NCI-H1930 (cell line): ENCODE measurements around the gene CYP2W1.

Source experiments
- DNase-seq, 2 experiments: peaks; one replicate each; lab custom pipeline; 2025; lab: John Stamatoyannopoulos, UW

The CYP2W1 gene

DNA sequence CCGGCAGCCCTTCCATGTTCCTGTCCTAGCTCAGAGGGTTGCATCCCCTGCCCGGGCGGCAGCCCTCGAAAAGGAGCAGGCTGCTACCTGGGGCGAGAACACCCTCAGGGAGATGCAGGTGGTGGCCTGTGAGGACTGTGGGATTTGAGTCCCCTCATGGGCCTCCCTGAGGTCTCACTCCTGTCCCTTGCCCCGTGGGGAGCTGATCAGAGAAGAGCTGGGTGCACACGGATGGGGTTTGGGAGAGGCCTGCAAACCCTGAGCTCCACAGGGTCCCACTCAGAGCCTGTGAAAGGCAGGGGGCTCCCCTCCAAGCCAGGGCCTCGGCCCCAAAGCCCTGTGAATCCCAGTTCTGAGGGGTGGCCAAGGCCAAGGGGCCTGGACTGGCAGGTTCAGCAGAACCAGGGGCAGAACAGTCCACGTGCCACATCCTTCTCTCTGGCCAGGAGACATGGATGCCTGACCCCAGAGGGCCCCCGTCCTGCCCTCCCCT lies 424 bp upstream of the CYP2W1 start:
- no peak for DNase-seq

DNA sequence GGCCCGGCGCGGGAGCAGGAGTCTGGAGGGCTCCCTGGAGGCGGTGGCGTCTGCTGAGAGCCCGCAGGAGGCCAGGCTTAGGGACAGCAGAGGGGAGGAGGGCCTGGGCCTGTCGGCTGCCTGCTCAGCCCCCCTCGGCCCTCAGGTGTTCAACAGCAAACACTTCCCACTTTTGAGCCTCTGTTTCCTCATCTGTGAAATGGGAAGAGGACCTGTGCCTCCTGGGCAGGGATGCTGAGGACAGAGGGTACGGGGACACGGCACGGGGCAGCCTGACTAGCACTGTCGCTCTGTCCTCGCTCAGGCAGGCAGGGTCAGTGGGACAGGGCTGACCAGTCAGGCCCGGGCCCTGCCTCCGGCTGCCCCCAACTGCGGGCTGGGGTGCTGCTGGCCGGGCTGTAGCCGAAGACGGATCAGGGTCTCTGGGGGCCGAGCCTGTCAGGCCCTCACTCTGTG lies 663 bp downstream of the CYP2W1 start:
- no peak for DNase-seq

DNA sequence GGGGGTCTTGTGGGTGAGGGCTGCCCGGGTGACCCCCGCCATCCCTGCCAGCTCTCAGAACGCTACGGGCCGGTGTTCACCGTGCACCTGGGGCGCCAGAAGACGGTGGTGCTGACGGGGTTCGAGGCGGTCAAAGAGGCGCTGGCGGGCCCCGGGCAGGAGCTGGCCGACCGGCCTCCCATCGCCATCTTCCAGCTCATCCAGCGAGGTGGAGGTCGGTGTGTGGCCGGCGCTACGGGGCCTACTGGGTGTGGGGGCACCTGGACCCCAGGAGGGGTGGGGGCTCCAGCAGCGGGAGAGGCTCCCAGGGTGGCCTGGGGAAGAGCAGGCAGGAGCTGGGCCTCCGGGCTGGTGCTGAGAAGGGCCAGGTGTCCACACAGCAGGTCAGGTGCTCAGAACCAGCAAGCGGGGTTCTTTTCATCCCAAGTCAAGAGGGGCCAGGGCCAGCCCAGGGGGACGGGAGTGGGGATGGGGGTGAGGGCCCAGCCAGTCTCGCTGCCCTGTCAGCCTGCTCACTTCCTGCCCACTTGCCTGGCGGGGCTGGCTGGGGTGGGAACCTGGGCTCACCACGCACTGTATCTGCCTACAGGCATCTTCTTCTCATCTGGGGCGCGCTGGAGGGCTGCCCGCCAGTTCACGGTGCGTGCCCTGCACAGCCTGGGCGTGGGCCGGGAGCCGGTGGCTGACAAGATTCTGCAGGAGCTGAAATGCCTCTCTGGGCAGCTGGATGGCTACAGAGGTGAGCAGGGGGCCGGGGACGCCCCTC lies 1.6 kb downstream of the CYP2W1 start:
- no peak for DNase-seq

DNA sequence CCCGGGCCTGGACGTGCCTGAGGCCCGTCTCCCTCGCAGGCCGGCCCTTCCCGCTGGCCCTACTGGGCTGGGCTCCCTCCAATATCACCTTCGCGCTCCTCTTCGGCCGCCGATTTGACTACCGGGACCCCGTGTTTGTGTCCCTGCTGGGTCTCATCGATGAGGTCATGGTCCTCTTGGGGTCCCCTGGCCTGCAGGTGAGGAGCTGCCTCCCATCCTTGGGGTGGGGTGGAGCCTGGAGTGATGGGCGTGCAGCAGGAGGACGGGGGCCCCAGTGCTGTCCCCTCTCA lies 2.1 kb downstream of the CYP2W1 start:
- no peak for DNase-seq

DNA sequence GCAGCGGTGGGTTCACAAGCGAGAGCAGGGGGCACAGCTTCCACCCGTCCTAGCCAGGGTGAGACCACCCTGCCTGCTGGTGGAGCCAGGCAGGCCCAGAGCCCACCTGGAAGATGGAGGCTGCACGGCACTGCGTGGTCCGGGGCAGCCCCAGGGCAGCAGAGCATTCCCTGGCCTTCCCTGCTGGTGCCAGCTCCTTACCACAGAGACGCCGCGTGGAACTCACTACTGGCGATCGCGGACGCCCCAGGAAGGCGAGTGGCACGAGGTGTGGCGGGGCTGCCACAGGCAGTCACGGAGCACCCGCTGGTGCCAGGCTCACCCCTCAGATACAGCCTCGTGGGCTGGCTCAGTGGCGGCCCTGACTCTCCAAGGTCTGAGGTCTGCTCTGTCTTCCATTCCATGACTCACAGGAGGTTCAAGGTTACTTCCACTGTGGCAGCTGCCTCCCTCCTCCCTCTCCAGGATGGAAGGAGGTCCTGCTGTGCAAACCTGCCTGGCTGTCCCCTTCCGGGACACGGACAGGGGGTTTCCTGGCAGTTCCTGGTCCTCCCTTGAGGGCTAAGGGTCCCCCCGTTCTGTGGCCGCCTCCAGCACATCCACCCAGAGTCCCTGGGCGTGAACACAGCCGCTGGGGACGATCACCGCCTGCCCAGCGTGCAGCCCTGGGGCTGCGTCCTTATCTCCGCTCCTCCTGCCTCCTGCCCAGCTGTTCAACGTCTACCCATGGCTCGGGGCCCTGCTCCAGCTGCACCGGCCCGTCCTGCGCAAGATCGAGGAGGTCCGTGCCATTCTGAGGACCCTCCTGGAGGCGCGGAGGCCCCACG lies 3.1 kb downstream of the CYP2W1 start:
- no peak for DNase-seq

DNA sequence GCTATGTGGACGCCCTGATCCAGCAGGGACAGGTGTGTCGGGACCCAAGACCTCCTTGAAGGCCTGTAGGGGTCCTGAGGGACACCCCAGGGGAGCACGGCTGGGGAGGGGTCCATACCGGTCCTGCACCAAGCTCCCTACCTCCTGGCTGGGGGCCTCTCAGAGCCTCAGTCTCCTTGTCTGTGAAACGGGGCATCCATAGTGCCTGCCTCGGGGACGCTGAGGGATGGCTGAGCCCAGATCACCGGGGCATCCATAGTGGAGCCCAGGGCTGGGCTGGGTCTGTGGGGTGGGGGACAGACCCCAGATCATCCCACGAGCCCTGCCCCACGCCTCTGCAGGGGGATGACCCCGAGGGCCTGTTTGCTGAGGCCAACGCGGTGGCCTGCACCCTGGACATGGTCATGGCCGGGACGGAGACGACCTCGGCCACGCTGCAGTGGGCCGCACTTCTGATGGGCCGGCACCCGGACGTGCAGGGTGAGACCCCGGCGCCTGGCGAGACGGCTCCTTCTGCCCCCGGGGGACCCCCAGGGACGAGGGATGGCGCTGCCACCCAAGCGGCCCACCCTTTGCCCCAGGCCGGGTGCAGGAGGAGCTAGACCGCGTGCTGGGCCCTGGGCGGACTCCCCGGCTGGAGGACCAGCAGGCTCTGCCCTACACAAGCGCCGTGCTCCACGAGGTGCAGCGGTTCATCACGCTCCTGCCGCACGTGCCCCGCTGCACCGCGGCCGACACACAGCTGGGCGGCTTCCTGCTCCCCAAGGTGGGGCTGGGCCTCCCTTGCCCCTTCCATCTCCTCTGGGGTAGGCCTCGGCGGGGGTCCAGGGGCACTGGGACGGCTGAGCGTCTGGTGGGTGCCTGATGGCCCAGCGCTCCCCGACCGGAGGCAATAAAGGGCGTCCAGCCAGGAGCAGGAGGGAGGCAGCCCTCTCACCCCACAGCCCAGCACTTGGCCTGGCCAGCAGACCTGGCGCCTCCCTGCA lies 4.1 kb downstream of the CYP2W1 start:
- no peak for DNase-seq

DNA sequence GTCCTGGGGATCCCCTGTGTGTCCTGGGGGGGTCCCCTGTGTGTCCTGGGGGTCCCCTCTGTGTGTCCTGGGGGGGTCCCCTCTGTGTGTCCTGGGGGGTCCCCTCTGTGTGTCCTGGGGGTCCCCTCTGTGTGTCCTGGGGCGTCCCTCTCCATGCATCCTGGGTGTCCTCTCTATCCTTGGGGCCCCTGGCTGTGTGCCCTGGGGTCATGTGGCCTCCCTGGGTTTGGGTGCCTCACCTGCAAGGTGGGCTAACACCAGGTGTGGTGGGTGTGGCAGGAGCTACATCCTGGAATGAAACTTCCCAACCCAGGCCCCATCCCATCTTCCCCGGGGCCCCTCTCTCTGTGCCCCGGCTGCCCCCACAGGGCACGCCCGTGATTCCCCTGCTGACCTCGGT lies 4.9 kb downstream of the CYP2W1 start:
- DNase-seq = no peak

DNA sequence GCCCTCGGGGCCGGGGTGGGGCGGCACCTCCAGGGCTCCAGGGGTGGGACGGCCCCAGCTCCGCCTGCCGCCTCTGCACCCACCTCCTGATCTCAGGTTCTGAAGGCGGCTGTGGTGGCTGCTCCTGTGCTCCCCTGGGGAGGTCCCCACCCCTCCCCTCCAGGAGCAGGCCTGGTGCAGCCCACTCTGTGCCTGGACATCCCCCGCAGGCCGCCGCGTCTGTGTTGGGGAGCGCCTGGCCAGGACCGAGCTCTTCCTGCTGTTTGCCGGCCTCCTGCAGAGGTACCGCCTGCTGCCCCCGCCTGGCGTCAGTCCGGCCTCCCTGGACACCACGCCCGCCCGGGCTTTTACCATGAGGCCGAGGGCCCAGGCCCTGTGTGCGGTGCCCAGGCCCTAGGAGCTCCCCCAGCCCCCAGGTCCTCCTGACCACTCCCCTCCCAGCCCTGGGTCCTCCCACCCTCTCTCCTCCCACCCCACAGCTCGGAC lies 5.5 kb downstream of the CYP2W1 start:
- DNase-seq = no peak

DNA sequence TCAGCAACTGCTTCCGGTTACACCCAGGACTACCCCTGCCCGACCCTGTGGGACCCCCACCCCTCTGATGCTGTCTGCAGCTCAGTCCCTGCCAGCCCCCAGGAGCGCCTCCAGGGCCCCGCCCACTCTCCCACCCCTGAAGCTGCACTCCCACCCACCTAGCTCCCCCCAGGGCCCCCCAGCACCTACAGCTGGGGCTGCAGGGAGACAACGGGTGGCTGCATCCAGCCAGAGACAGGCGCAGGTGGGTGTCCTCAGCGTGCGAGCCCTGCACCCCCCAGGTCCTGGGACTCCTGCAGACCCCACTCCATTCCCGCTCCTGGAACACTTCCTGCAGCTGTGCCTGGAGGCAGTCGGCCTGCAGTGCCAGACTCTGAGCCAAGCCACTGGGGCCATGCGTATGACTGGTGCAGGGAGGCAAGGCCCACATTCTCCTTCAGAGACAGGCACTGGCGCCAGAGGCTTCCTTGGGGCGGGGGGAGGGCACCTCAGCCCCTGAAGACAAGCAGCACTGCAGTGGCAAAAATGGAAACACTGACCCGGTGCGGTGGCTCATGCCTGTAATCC lies 6.1 kb downstream of the CYP2W1 start:
- no peak for DNase-seq

DNA sequence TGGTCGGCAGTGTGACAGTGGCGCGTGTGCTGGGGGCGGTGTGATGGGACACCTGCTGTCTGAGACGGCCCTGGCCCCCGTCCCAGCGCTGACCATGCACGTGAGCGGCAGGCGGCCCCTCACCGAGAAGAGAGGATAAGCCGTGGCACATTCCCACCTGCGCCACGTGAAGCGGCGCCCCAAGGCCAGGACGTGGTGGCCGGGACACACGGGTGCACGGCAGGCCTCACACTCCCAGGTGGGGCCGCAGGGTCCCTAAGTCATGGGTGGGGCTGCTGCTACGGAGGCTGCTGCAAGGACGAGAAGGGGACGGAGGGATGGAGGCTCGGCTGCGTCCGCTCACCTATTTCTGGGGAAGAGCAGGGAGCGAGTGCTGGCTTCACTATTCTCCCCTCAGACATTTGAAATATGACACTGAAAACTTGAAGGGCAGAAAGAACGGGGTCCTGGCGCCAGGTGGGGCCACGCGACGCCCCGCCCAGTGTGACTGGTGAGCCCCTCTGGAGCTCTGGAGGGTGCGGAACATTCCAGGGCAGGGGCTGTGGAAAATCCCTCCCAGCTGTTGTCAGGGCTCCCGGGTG lies 7.5 kb downstream of the CYP2W1 start:
- no peak for DNase-seq

DNA sequence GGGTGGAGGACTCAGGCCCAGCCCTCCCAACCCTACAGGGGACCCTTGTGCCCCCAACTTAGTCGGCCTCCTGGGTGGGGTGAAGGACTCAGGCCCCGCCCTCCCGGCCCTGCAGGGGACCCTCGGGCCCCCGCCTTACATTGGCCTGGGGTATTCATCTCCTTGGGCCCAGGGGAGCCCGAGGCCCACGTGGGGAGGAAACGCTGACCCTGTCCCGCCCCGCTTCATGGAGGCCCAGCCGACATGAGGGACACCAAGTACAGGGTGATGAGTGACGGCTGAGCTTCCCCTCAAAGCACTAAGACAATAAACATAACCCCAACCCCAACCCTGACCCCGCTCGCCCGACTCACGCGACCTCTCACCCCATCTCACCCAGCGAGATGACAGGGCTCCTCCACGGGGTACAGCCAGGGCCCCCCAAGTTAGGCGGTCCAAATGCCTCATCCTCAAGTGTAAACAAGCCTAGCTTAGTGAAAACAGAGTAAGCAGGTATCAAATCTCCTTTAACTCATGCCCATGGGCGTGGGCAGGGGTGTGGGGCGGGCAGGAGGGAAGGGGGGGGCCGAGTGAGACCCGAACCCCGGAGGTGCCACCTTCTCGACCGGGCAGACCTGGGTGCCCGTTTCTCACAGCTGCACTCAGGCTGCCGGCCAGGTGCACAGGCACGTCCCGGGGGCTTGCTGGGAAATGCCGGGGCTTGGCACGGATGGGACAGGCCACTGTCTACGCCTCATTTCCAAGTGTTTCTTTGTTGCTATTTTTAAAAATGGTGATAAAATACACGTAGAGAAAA lies 8.2 kb downstream of the CYP2W1 start:
- no peak for DNase-seq

DNA sequence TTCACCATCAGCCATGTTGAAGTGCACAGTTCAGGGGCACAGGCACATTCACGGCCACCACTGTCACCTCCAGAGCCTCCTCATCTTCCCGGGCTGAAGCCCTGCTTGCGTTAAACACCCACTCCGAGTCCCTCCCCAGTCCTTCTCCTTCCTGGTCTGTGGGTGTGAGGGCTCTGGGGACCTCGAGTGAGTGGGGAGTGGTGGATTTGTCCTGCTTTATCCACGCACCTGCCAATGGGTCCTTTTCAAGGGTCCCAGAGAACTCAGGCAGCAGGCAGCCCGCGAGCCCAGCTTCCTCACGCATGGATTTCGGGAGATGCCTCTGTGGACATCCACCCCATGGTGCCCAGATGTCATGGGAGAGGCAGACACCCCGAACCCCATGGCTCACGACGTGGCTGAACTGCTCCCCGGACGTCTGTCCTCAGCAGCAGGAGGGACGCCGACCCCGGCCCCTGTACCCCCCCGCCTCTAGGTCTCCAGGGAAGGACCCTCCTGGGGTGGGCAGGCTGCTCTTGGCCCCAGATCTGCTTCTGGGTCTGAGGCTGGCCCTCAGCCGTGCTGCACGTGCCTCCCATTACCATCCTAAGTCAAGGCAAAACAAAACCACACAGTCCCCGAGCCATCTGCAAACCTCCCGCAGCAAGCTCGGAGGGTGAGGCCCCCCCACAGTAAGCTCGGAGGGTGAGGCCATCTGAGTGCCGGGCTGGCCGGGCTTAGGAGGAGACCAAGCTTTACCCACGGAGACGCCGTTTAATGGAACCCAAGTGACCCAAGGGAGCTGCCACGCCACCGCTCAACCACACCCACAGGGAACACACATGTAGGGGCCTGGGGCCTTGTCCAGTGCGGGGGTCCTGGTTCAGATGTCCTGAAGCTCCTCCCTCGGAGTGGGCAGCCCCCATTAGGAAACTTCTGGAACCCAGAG lies 9.0 kb downstream of the CYP2W1 start:
- no peak for DNase-seq

DNA sequence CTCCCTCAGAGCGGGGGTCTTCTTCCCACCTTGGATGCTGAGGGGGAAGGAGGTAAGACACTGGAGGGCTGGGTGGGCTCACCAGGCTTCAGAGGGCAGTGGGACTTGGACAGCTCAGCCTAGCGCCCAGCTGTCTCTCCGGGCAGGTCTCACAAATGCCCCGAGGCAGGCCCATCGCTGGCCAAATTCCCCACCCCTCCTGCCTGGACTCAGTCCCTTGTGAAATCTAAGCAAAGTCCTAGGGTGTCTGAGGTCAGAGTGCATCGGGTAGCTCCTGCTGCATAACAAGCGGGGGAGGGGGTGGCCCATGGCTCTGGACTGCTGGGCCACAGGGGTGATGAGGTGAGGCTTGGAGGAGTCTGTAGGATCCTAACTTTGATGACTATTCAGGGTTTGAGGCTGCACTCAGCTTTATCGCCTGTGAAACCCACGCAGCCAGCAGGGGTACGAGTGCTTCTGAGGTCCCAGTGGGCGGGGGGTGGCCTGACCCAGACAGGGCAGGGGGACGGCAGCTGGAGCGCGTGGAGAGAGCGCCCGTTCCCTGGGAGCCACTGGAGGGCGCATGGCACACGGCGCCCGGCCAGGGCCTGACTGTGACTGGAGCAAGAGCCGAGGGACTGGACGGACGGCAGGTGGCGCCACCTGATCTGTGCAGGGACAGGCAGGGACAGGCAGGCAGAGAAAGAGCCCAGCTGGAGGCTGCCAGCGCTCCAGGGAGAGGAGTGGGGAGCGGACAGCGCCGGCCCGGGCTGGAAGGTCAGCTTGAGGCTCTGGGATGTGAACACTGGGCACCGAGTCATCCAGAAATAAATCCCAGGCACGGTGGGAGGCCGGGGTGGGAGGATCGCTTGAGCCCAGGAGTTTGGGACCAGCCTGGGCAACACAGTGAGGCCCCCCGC lies 10.0 kb downstream of the CYP2W1 start:
- DNase-seq = peak; percentile 79 to 85

DNA sequence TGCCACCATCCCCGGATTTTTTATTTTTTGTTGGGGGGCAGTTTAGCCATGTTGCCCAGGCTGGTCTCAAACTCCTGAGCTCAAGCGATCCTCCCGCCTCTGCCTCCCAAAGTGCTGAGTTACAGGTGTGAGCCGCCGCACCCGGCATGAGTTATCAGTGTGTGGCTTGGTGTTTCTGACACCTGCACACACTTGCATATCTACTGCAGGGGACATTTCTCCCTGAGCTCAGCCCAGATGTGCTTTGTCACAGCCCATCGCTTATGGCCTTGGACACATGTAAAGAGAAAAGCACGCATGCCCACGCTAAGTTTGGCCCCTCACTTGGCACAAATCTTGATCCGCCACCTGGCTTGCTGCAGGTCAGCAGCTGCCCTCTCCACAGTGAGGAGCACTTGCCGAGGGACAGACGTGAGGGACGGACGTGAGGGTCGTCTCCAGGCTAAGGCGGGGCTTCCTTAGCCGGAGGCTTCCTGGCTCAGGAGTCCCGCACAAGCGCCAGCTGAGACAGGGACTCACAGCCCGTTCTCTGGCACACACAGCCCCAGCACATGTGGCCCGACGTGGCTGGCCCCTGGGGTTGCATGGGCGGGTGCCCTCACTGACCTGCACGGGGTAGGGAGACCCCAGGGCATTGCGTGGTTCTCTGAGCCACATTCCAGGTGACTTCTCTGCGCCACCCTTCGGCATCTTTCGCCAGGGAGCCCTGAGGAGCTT lies 11.8 kb downstream of the CYP2W1 start:
- DNase-seq = no peak

DNA sequence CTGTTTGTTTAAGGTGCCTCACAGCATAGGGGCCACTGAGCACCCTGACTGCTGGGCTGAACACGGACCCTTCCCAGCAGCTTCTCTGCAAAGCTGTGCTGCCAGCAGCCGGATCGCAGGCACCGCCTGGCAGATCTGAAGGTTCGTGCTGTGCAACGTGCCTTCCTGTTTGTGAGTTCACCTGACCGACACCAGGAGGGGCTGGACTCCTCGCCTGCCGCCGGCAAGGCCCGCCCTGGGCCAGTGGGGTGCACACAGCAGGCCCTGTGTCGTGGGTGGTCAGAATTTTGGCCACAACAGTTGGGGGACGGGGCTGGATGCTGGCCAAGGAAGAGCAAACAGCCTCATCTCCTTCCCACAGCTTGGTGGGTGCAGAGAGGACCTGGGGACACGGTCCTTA lies 12.6 kb downstream of the CYP2W1 start:
- DNase-seq = no peak

DNA sequence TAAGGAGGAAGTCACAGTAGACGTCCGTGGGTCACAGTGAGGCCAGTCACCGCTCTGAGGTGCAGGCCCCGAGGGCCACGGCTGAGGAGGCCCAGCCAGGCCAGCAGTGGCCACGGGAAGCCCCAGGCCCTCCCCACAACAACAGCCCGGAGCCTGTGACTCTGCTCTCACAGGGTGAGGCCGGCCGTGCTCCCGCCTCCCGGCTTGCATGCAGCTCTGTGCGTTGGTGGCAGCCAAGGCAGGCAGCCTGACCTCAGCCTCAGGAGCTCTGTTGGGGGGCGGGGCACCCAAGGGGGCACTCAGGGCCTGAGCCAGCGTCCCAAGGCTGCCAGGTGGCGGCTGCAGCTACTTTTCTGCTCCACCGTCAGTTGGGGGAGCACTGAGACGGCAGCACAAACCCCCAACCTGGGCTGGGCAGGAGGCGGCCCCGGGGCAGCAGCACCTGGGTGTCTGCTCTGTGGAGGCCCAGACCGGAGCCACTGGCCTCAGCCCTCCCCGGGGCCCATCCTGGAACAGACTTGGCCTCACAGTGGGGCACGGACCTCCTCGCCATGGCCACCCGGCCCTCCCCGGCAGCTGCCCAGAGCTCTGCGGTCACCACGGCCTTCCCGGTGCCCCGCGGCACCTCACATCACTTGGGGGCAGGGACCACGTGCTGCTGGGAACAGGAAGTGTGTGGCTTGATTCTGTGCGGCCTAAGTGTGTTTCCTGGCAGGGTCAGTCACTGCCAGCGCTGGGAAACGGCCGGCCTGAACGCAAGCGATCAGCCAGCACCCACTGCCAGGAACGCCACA lies 13.3 kb downstream of the CYP2W1 start:
- DNase-seq = no peak
